ENCODE data around the gene MLLT11.
"Not testable (repeated sequence)": the region's sequence is repeated elsewhere in the genome, so short reads cannot be mapped to it uniquely, and the experiment has no call there.

The MLLT11 gene

DNA sequence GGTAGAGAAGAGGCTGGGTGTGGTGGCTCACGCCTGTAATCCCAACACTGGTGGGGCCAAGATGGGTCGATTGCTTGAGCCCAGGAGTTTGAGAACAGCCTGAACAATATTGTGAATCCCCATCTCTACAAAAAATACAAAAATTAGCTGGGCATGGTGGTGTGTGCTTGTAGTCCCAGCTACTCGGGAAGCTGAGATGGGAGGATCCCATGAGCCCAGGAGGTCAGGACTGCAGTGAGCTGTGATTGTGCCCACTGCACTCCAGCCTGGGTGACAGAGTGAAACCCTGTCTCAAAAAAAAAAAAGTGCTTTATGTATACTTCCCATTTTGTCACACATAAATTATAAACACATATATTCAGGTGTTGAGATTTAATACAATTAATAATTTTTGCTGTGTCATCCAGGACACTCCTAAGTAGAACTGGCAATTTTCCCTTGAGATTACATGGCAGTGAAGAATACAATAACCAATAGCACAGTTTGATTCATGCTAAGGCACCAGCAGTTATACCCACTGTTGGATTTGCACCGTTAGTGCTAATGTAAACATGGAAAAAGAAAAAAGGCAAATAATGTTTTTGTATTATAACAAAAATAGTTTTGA lies 25.9 kb downstream of the MLLT11 start:
- Histone ChIP-seq H3F3A (ENCODE audit: control insufficient read depth, insufficient read depth) (no peaks in the 10 kb centered on the region), H3K4me1 (ENCODE audit: control insufficient read depth, low read length) (peaks cover 8% of the 10 kb centered on the region), H3K9me3 (ENCODE audit: control insufficient read depth, insufficient read depth, low read length) (no peaks in the 10 kb centered on the region), H4K20me1 (ENCODE audit: control insufficient read depth, insufficient read depth, low read depth, low read length) (no peaks in the 10 kb centered on the region), H3K36me3 (ENCODE audit: control insufficient read depth, low read length) (no peaks in the 10 kb centered on the region), H3K4me2 (ENCODE audit: low read length) (no peak overlapping the region), H3K9me2 (replicated peaks; ENCODE audit: control insufficient read depth, low read length) (no peaks in the 10 kb centered on the region), H3K27me3 (ENCODE audit: control insufficient read depth, low read length) (no peaks in the 10 kb centered on the region), H3K79me2 (ENCODE audit: control insufficient read depth, low read length) (no peaks in the 10 kb centered on the region), H3K4me3 (ENCODE audit: low read length) (no peak overlapping the region), H3K27ac (ENCODE audit: low read depth, low read length) (no peak overlapping the region)
- TF ChIP-seq EZH2phosphoT487 (IDR thresholded peaks at IDR 0.05; ENCODE audit: borderline replicate concordance, low read length): no peak
- TF ChIP-seq, protein P1, sequence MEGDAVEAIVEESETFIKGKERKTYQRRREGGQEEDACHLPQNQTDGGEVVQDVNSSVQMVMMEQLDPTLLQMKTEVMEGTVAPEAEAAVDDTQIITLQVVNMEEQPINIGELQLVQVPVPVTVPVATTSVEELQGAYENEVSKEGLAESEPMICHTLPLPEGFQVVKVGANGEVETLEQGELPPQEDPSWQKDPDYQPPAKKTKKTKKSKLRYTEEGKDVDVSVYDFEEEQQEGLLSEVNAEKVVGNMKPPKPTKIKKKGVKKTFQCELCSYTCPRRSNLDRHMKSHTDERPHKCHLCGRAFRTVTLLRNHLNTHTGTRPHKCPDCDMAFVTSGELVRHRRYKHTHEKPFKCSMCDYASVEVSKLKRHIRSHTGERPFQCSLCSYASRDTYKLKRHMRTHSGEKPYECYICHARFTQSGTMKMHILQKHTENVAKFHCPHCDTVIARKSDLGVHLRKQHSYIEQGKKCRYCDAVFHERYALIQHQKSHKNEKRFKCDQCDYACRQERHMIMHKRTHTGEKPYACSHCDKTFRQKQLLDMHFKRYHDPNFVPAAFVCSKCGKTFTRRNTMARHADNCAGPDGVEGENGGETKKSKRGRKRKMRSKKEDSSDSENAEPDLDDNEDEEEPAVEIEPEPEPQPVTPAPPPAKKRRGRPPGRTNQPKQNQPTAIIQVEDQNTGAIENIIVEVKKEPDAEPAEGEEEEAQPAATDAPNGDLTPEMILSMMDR (IDR thresholded peaks at IDR 0.05; ENCODE audit: low read depth, low read length, poor library complexity, severe bottlenecking): no peak

DNA sequence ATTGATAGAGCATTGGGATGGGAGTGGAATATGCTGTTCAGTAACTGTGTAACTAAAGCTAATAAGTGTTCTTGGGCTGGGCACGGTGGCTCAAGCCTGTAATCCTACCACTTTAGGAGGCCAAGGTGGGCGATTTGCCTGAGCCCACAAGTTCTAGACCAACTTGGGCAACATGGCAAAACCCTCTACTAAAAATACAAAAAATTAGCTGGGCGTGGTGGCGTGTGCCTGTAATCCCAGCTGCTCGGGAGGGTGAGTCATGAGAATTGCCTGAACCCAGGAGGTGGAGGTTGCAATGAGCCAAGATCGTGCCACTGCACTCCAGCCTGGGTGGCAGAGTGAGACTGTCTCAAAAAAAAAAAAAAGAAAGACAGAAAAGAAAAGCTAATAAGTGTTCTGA lies 37.2 kb downstream of the MLLT11 start:
- not testable (repeated sequence) for H4K20me1 ChIP-seq (ENCODE audit: control insufficient read depth, insufficient read depth, low read depth, low read length); H3K9me3 ChIP-seq (ENCODE audit: control insufficient read depth, insufficient read depth, low read length); H3K9me2 ChIP-seq (replicated peaks; ENCODE audit: control insufficient read depth, low read length); H3K79me2 ChIP-seq (ENCODE audit: control insufficient read depth, low read length); H3K4me1 ChIP-seq (ENCODE audit: control insufficient read depth, low read length); H3F3A ChIP-seq (ENCODE audit: control insufficient read depth, insufficient read depth); H3K27ac ChIP-seq (ENCODE audit: low read depth, low read length); H3K36me3 ChIP-seq (ENCODE audit: control insufficient read depth, low read length); H3K4me2 ChIP-seq (ENCODE audit: low read length); H3K4me3 ChIP-seq (ENCODE audit: low read length); H3K27me3 ChIP-seq (ENCODE audit: control insufficient read depth, low read length)

DNA sequence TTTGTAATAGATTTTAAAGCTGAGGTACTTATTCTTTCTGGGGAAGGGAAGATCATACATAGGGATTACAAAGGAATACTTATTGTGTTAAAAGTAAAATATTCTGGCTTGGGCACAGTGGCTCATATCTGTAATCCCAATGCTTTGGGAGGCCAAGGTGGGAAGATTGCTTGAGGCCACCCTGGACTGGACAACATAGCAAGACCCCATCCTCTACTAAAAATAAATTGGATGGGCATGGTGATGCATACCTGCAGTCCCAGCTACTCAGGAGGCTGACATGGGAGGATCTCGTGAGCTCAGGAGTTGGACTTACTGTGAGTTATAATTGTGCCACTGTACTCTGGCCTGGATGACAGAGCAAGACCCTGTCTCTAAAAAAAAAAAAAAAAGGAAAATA lies 37.9 kb downstream of the MLLT11 start:
- Histone ChIP-seq H3K27me3 (ENCODE audit: control insufficient read depth, low read length) (no peaks in the 10 kb centered on the region), H3K4me3 (ENCODE audit: low read length) (no peak overlapping the region), H3K9me2 (replicated peaks; ENCODE audit: control insufficient read depth, low read length) (no peaks in the 10 kb centered on the region), H4K20me1 (ENCODE audit: control insufficient read depth, insufficient read depth, low read depth, low read length) (no peaks in the 10 kb centered on the region), H3K4me1 (ENCODE audit: control insufficient read depth, low read length) (no peaks in the 10 kb centered on the region), H3K27ac (ENCODE audit: low read depth, low read length) (no peak overlapping the region), H3K9me3 (ENCODE audit: control insufficient read depth, insufficient read depth, low read length) (no peaks in the 10 kb centered on the region), H3F3A (ENCODE audit: control insufficient read depth, insufficient read depth) (no peaks in the 10 kb centered on the region), H3K4me2 (ENCODE audit: low read length) (no peak overlapping the region), H3K36me3 (ENCODE audit: control insufficient read depth, low read length) (no peaks in the 10 kb centered on the region), H3K79me2 (ENCODE audit: control insufficient read depth, low read length) (no peaks in the 10 kb centered on the region)
- TF ChIP-seq EZH2phosphoT487 (IDR thresholded peaks at IDR 0.05; ENCODE audit: borderline replicate concordance, low read length): no peak
- TF ChIP-seq, protein P1 (IDR thresholded peaks at IDR 0.05; ENCODE audit: low read depth, low read length, poor library complexity, severe bottlenecking): no peak

DNA sequence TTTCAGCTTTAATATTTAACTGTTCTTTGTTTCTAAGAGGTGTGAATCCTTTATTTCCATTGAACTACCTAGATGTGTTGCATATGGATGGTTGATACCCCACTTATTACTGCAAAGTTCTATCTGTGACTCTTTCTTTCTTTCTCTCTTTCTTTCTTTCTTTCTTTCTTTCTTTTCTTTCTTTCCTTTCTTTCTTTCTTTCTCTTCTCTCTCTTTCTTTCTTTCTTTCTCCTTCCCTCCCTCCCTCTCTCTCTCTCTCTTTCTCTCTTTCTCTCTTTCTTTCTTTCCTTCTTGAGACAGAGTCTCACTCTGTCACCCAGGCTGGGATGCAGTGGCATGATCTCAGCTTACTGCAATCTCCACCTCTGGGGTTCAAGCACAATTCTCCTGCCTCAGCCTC lies 44.4 kb downstream of the MLLT11 start:
- H3K27me3 ChIP-seq (ENCODE audit: control insufficient read depth, low read length): no peaks in the 10 kb centered on the region
- TF ChIP-seq, protein P1 (IDR thresholded peaks at IDR 0.05; ENCODE audit: low read depth, low read length, poor library complexity, severe bottlenecking): no peak
- no peak for TF ChIP-seq EZH2phosphoT487 (IDR thresholded peaks at IDR 0.05; ENCODE audit: borderline replicate concordance, low read length)
- H3K9me3 ChIP-seq (ENCODE audit: control insufficient read depth, insufficient read depth, low read length): no peaks in the 10 kb centered on the region
- no peaks in the 10 kb centered on the region for H3F3A ChIP-seq (ENCODE audit: control insufficient read depth, insufficient read depth)
- no peak overlapping the region for H3K27ac ChIP-seq (ENCODE audit: low read depth, low read length)
- H4K20me1 ChIP-seq (ENCODE audit: control insufficient read depth, insufficient read depth, low read depth, low read length): no peaks in the 10 kb centered on the region
- H3K36me3 ChIP-seq (ENCODE audit: control insufficient read depth, low read length): no peaks in the 10 kb centered on the region
- H3K4me1 ChIP-seq (ENCODE audit: control insufficient read depth, low read length): no peaks in the 10 kb centered on the region
- H3K4me2 ChIP-seq (ENCODE audit: low read length): no peak overlapping the region
- H3K4me3 ChIP-seq (ENCODE audit: low read length): no peak overlapping the region
- no peaks in the 10 kb centered on the region for H3K79me2 ChIP-seq (ENCODE audit: control insufficient read depth, low read length)
- no peaks in the 10 kb centered on the region for H3K9me2 ChIP-seq (replicated peaks; ENCODE audit: control insufficient read depth, low read length)
